ENCODE results near the gene PNP.

DNA sequence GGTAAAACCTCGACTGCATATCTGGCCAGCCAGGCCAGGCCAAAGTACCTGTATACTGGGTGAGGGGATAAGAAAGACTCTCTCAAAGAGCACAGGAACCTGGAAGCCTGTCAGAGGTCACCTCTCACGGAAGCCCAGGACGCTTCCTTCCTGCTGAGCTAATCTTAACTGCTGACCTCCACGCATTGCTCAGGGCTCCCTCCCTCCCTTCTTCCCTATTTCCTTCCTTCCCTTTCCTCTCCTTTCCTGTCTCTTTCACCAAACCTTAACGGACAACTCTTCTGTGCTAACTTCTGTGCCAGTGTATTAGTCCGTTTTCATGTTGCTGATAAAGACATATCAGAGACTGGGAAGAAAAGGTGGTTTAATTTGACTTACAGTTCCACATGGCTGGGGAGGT lies 21.4 kb downstream of the PNP start:
- TF ChIP-seq POLR2A (IDR thresholded peaks at IDR 0.05) = no peak
- TF ChIP-seq, protein P1, sequence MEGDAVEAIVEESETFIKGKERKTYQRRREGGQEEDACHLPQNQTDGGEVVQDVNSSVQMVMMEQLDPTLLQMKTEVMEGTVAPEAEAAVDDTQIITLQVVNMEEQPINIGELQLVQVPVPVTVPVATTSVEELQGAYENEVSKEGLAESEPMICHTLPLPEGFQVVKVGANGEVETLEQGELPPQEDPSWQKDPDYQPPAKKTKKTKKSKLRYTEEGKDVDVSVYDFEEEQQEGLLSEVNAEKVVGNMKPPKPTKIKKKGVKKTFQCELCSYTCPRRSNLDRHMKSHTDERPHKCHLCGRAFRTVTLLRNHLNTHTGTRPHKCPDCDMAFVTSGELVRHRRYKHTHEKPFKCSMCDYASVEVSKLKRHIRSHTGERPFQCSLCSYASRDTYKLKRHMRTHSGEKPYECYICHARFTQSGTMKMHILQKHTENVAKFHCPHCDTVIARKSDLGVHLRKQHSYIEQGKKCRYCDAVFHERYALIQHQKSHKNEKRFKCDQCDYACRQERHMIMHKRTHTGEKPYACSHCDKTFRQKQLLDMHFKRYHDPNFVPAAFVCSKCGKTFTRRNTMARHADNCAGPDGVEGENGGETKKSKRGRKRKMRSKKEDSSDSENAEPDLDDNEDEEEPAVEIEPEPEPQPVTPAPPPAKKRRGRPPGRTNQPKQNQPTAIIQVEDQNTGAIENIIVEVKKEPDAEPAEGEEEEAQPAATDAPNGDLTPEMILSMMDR (IDR thresholded peaks at IDR 0.05 in 4 of 5, conservative IDR thresholded peaks at IDR 0.05 in 1 of 5) = no peak

All from gastrocnemius medialis (tissue), 4 donors.